Loucy (cell line): Measurements from ENCODE around the gene AP1G2.

Experiments
- CTCF ChIP-seq: fragments of 200-600 bp; sonication (generic); conservative IDR thresholded peaks from 2 replicates; pipeline ENCODE4 v1.5.1; 2014; ENCODE audit warnings: mild to moderate bottlenecking, antibody characterized with exemption, low read length
- EZH2phosphoT487 ChIP-seq: fragments of 200-600 bp; IDR thresholded peaks from 2 replicates; pipeline ENCODE4 v1.6.1; 2018; ENCODE audit warnings: antibody characterized with exemption, mild to moderate bottlenecking, moderate library complexity, borderline replicate concordance

GRCh38 chr14:23605931-23606585, 38.5 kb upstream of the AP1G2 start:
- no peak for TF ChIP-seq CTCF
- TF ChIP-seq EZH2phosphoT487: no peak
